Measurements from ENCODE around the gene RS1.

Gene RS1

DNA sequence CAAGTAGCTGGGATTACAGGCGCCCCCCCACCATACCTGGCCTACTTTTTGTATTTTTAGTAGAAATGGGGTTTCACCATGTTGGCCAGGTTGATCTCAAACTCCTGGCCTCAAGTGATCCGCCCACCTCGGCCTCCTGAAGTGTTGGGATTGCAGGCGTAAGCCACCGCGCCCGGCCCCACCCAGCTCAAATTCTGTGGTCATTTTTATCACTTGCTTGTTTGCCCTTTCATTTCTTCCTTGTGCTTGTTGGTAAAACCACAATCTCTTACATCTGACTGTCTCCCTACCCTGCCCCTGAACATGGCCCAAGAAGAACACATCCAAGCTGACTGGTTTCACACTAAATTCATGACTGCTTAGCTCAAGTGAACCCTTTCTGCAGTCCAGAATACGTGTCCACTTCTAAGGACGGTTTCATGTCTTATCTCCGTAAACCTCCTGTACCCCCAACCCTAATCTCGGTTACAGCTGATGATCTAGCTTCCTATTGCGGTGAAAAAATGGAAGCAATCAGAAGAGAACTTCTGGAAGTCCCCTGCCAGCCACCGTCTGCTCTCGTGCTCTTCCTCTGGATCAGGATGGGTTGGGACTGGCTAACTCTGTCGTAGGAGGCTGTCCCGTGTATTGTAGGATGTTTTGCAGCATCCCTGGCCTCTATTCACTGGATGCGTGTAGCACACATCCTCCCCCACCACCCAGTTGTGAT lies 5.4 kb upstream of the RS1 start:
- TF ChIP-seq KLF1 (tag by site-specific recombination; IDR thresholded peaks at IDR 0.05), result peak; percentile 95
- no peak for TF ChIP-seq ZNF274 (IDR thresholded peaks at IDR 0.05; ENCODE audit: low read length)
- no peak for TF ChIP-seq ZNF274 (tag by site-specific recombination; IDR thresholded peaks at IDR 0.05; ENCODE audit: borderline replicate concordance)
- Histone ChIP-seq H3K36me3 (ENCODE audit: control insufficient read depth in 2 of 2, insufficient read depth in 1 of 2, low read length in 2 of 2) (no peaks in the 10 kb centered on the region), H3K4me1 (ENCODE audit: control insufficient read depth, insufficient read depth, low read length) (no peaks in the 10 kb centered on the region; the same call in 1 of the 2 replicates), H3K4me3 (ENCODE audit: low read depth, low read length) (no peak overlapping the region), H3K27ac (ENCODE audit: extremely low read depth, low read depth, low read length) (no peak overlapping the region), H3K9me3 (ENCODE audit: control insufficient read depth, insufficient read depth, low read depth, low read length) (no peaks in the 10 kb centered on the region)
- POLR2A ChIA-PET, result interaction anchor here (1.2 kb wide), 1 partner anchor 25 kb away, joined by 4 read pairs; no protein-coding TSS in a partner anchor
- CTCF ChIA-PET, result interaction anchor here (0.6 to 1.3 kb wide), 5 partner anchors 15 to 657 kb away, joined by 3 to 4 read pairs (median 3); no protein-coding TSS in a partner anchor

DNA sequence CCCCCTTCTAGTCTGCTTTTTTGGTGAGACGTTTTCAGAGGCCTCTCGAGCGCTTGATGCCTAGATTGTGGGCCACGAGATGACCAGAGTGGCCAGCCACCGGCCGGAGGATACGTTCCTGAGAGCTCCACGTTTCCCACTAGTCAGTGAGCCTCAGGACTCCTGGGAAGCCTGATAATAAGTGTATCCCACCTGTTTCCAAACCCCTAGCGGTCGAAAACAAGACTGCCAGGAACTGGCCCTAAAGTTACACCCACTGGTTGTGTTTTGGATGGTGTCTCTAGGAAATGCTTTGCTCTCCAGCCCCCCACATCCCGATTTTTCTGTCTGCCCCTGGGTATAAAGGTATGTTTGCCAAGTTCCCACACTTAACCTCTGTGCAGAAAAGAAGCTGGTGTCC lies 4.6 kb upstream of the RS1 start:
- no peaks in the 10 kb centered on the region for H3K9me3 ChIP-seq (ENCODE audit: control insufficient read depth, insufficient read depth, low read depth, low read length)
- no peak overlapping the region for H3K4me3 ChIP-seq (ENCODE audit: low read depth, low read length)
- TF ChIP-seq KLF16 (tag by site-specific recombination; IDR thresholded peaks at IDR 0.05), result no peak
- peak; percentile 67; the same call in 1 of the 2 replicates for TF ChIP-seq SCRT1 (tag by site-specific recombination; IDR thresholded peaks at IDR 0.05; ENCODE audit: borderline replicate concordance)
- peak; percentile 89 for TF ChIP-seq SCRT2 (tag by site-specific recombination; IDR thresholded peaks at IDR 0.05)
- peak; percentile 72 for TF ChIP-seq IKZF3 (tag by site-specific recombination; IDR thresholded peaks at IDR 0.05)
- no peak for TF ChIP-seq GLI4 (tag by site-specific recombination; IDR thresholded peaks at IDR 0.05)
- ChIA-PET POLR2A (interaction anchor here (0.7 to 1.2 kb wide), 2 partner anchors 26 to 289 kb away, joined by 3 to 4 read pairs; no protein-coding TSS in a partner anchor), CTCF (interaction anchor here (0.6 to 1.3 kb wide), 12 partner anchors 11 to 638 kb away, joined by 3 to 5 read pairs (median 3); partner anchors contain the start of gene PPEF1)
- H3K27ac ChIP-seq (ENCODE audit: extremely low read depth, low read depth, low read length), result no peak overlapping the region
- no peaks in the 10 kb centered on the region for H3K36me3 ChIP-seq (ENCODE audit: control insufficient read depth in 2 of 2, insufficient read depth in 1 of 2, low read length in 2 of 2)
- H3K4me1 ChIP-seq (ENCODE audit: control insufficient read depth, insufficient read depth, low read length), result no peaks in the 10 kb centered on the region; the same call in 1 of the 2 replicates

DNA sequence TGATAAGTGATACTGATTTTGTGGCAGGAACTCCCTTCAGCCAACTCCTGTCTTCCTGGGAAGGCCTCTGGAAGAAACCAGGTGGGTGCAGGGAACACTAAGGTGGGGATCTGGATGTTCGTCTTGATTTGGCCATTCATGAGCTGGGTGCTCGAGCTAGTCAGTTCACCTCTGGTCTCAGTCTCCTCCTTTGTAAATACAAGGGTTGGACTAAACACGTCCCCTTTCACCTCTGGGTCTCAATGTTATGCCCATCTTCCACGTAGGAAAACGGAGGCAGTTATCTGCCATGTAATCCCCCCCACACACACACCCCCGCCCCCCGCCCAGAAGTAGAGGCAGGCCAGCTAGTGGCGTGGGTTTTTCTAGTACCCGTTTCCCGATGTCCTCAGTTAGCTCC lies 4.1 kb upstream of the RS1 start:
- Histone ChIP-seq H3K4me3 (ENCODE audit: low read depth, low read length) (no peak overlapping the region), H3K4me1 (ENCODE audit: control insufficient read depth, insufficient read depth, low read length) (no peaks in the 10 kb centered on the region; the same call in 1 of the 2 replicates), H3K36me3 (ENCODE audit: control insufficient read depth in 2 of 2, insufficient read depth in 1 of 2, low read length in 2 of 2) (no peaks in the 10 kb centered on the region), H3K9me3 (ENCODE audit: control insufficient read depth, insufficient read depth, low read depth, low read length) (no peaks in the 10 kb centered on the region), H3K27ac (ENCODE audit: extremely low read depth, low read depth, low read length) (no peak overlapping the region)
- CTCF ChIA-PET, result interaction anchor here (0.6 to 1.0 kb wide), 8 partner anchors 12 to 639 kb away, joined by 3 to 5 read pairs (median 3); partner anchors contain the start of gene PPEF1
- POLR2A ChIA-PET, result interaction anchor here (0.7 kb wide), 1 partner anchor 290 kb away, joined by 3 read pairs; no protein-coding TSS in a partner anchor
- peak; percentile 42; the same call in 1 of the 2 replicates for TF ChIP-seq ZFHX2 (tag by site-specific recombination; conservative IDR thresholded peaks at IDR 0.05)
- TF ChIP-seq, protein P1, sequence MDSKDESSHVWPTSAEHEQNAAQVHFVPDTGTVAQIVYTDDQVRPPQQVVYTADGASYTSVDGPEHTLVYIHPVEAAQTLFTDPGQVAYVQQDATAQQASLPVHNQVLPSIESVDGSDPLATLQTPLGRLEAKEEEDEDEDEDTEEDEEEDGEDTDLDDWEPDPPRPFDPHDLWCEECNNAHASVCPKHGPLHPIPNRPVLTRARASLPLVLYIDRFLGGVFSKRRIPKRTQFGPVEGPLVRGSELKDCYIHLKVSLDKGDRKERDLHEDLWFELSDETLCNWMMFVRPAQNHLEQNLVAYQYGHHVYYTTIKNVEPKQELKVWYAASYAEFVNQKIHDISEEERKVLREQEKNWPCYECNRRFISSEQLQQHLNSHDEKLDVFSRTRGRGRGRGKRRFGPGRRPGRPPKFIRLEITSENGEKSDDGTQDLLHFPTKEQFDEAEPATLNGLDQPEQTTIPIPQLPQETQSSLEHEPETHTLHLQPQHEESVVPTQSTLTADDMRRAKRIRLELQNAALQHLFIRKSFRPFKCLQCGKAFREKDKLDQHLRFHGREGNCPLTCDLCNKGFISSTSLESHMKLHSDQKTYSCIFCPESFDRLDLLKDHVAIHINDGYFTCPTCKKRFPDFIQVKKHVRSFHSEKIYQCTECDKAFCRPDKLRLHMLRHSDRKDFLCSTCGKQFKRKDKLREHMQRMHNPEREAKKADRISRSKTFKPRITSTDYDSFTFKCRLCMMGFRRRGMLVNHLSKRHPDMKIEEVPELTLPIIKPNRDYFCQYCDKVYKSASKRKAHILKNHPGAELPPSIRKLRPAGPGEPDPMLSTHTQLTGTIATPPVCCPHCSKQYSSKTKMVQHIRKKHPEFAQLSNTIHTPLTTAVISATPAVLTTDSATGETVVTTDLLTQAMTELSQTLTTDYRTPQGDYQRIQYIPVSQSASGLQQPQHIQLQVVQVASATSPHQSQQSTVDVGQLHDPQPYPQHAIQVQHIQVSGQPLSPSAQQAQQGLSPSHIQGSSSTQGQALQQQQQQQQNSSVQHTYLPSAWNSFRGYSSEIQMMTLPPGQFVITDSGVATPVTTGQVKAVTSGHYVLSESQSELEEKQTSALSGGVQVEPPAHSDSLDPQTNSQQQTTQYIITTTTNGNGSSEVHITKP (tag by site-specific recombination; IDR thresholded peaks at IDR 0.05), result peak; percentile 52
- TF ChIP-seq EGR2 (tag by site-specific recombination; IDR thresholded peaks at IDR 0.05; ENCODE audit: low read depth), result 0 out of 2 replicates have a peak, but pooled peaks have one; percentile 13
- TF ChIP-seq ZBTB17 (tag by site-specific recombination; IDR thresholded peaks at IDR 0.05), result 0 out of 2 replicates have a peak, but pooled peaks have one; percentile 21
- TF ChIP-seq ZNF510 (tag by site-specific recombination; IDR thresholded peaks at IDR 0.05; ENCODE audit: insufficient replicate concordance), result no peak
